HepG2 (cell line): ENCODE data around the gene UBE2O. TPM values are rescaled to one million over a fixed set of nuclear protein-coding genes. Genes with fewer than 3 reads are reported as not detected.

Source experiments
- ARNT2 ChIP-seq: sonication (generic); formaldehyde crosslinking; IDR thresholded peaks from 2 replicates; pipeline ENCODE4 v1.8.0; 2022; ENCODE audit warnings: mild to moderate bottlenecking, low read depth, missing genetic modification reagents, moderate library complexity
- HBP1 ChIP-seq: IDR thresholded peaks from 2 replicates; pipeline ENCODE4 v1.6.1; 2016; ENCODE audit warnings: low read depth, control low read depth
- IRX3 ChIP-seq: sonication (generic); formaldehyde crosslinking; IDR thresholded peaks from 2 replicates; pipeline ENCODE4 v1.8.1; 2023; ENCODE audit warnings: mild to moderate bottlenecking, low read depth, missing genetic modification reagents, borderline replicate concordance
- JARID2 ChIP-seq: sonication (generic); formaldehyde crosslinking; IDR thresholded peaks from 2 replicates; pipeline ENCODE4 v1.8.1; 2023; ENCODE audit warnings: missing genetic modification reagents, inconsistent platforms; ENCODE audit not compliant: insufficient replicate concordance
- MBD4 ChIP-seq: IDR thresholded peaks from 2 replicates; pipeline ENCODE4 v1.6.1; 2012; ENCODE audit warnings: low read length, inconsistent platforms, borderline replicate concordance
- MLLT10 ChIP-seq: sonication (generic); formaldehyde crosslinking; IDR thresholded peaks from 2 replicates; pipeline ENCODE4 v1.4.0; 2020; ENCODE audit warnings: missing genetic modification reagents
- PCBP1 ChIP-seq: fragments of 200-400 bp; formaldehyde crosslinking; IDR thresholded peaks from 2 replicates; pipeline ENCODE4 v1.6.1; 2017; ENCODE audit warnings: mild to moderate bottlenecking, low read depth, low read length, borderline replicate concordance
- PHB2 ChIP-seq: fragments of 450-650 bp; IDR thresholded peaks from 2 replicates; pipeline ENCODE4 v1.6.1; 2018; ENCODE audit not compliant: partially characterized antibody
- SNAPC5 ChIP-seq: sonication (generic); formaldehyde crosslinking; IDR thresholded peaks from 2 replicates; pipeline ENCODE4 v1.8.1; 2023; ENCODE audit warnings: mild to moderate bottlenecking, missing genetic modification reagents, borderline replicate concordance
- SYNCRIP ChIP-seq: fragments of 200-400 bp; formaldehyde crosslinking; IDR thresholded peaks from 2 replicates; pipeline ENCODE4 v1.6.1; 2018; ENCODE audit warnings: mild to moderate bottlenecking, low read depth, low read length; ENCODE audit not compliant: insufficient read depth
- ZBTB33 ChIP-seq: sonication (generic); formaldehyde crosslinking; IDR thresholded peaks from 2 replicates; pipeline ENCODE4 v1.4.0; 2020; ENCODE audit warnings: missing genetic modification reagents
- ZBTB7B ChIP-seq: sonication (generic); formaldehyde crosslinking; IDR thresholded peaks from 2 replicates; pipeline ENCODE4 v1.4.0; 2020; ENCODE audit warnings: missing genetic modification reagents
- ZFAT ChIP-seq: sonication (generic); formaldehyde crosslinking; conservative IDR thresholded peaks from 2 replicates; pipeline ENCODE4 v1.8.1; 2023; ENCODE audit warnings: missing genetic modification reagents, inconsistent platforms
- ZFP62 ChIP-seq: sonication (generic); formaldehyde crosslinking; IDR thresholded peaks from 2 replicates; pipeline ENCODE4 v1.4.0; 2020; ENCODE audit warnings: missing genetic modification reagents
- ZNF142 ChIP-seq: sonication (generic); formaldehyde crosslinking; IDR thresholded peaks from 2 replicates; pipeline ENCODE4 v1.4.0; 2020; ENCODE audit warnings: missing genetic modification reagents
- ZNF180 ChIP-seq: sonication (generic); formaldehyde crosslinking; IDR thresholded peaks from 2 replicates; pipeline ENCODE4 v1.4.0; 2020; ENCODE audit warnings: low read depth, missing genetic modification reagents, borderline replicate concordance
- ZNF30 ChIP-seq: sonication (generic); formaldehyde crosslinking; IDR thresholded peaks from 2 replicates; pipeline ENCODE4 v1.5.0; 2020; ENCODE audit warnings: mild to moderate bottlenecking, missing genetic modification reagents
- ZNF350 ChIP-seq: sonication (generic); formaldehyde crosslinking; IDR thresholded peaks from 2 replicates; pipeline ENCODE4 v1.4.0; 2020; ENCODE audit warnings: mild to moderate bottlenecking, low read depth, missing genetic modification reagents, borderline replicate concordance
- ZNF367 ChIP-seq: sonication (generic); formaldehyde crosslinking; IDR thresholded peaks from 2 replicates; pipeline ENCODE4 v1.4.0; 2020; ENCODE audit warnings: missing genetic modification reagents, borderline replicate concordance
- ZNF775 ChIP-seq: sonication (generic); formaldehyde crosslinking; IDR thresholded peaks from 2 replicates; pipeline ENCODE4 v1.4.0; 2020; ENCODE audit warnings: missing genetic modification reagents, mild to moderate bottlenecking, moderate library complexity, borderline replicate concordance
- polyA plus RNA-seq, 8 experiments: library from polyadenylated mRNA; depleted of rRNA in 3 of 8; stranded (reverse) in 7 of 8; unstranded in 1 of 8; fragments of >200 nt; fragmentation: Illumina TruSeq in 4 of 8; extraction: Trizol in 4 of 8; gene quantifications; 2 replicates each; pipeline versions ENCODE4 v1.2.1 to v1.2.3, GENCODE V29; 2011 to 2016; ENCODE audit warnings: low read depth in 4 of 8, missing spikeins in 1 of 8, mixed read lengths in 1 of 8; ENCODE audit not compliant: insufficient read depth in 1 of 8
- total RNA-seq, 5 experiments: library from RNA; depleted of rRNA; stranded (reverse); fragments of >200 nt; fragmentation: Illumina TruSeq; extraction: Trizol; gene quantifications; 2 replicates each; pipeline ENCODE4 v1.2.3, GENCODE V29; 2016; ENCODE audit warnings: low read depth in 1 of 5

The UBE2O gene
- total and polyA plus RNA-seq, 2 of the 13 experiments (the other 11 are each of a cell fraction or from before 2014, with no cell fraction given): 21.5 to 23.5 TPM

GRCh38 chr17:76383546-76384221, 69.3 kb downstream of the UBE2O start (continued):
- TF ChIP-seq ZBTB33 (CRISPR knock-in tag) (peak; percentile 46; the same call in 1 of the 2 replicates), PCBP1 (peak; percentile 70; the same call in 1 of the 2 replicates), ZNF367 (CRISPR knock-in tag) (no peak), PHB2 (no peak), ZFP62 (CRISPR knock-in tag) (no peak), ZBTB7B (CRISPR knock-in tag) (peak; percentile 58), HBP1 (CRISPR knock-in tag) (peak; percentile 25; the same call in 1 of the 2 replicates), ZNF180 (CRISPR knock-in tag) (no peak), SNAPC5 (0 out of 2 replicates have a peak, but pooled peaks have one; percentile 8), ARNT2 (CRISPR knock-in tag) (peak; percentile 71), ZFAT (0 out of 2 replicates have a peak, but pooled peaks have one; percentile 10), JARID2 (CRISPR knock-in tag) (peak; percentile 50), ZNF30 (no peak), IRX3 (CRISPR knock-in tag) (no peak), MBD4 (no peak), ZNF775 (no peak), ZNF142 (CRISPR knock-in tag) (peak; percentile 1; the same call in 1 of the 2 replicates), ZNF350 (CRISPR knock-in tag) (no peak), SYNCRIP (no peak), MLLT10 (CRISPR knock-in tag) (no peak)
